Activated CD8-positive, alpha-beta memory T cell treated with anti-CD3 and anti-CD28 coated beads for 1 hour (primary cell): ENCODE data around the gene TMEM179B.

ENCODE experiments used
- DNase-seq, 2 donors: peaks; one replicate each; pipeline ENCODE4 v3.0.0-alpha.2; 2020; ENCODE audit warnings: low read depth in 1 of 2; ENCODE audit errors: extremely low read depth in 1 of 2

Gene TMEM179B

GRCh38 chr11:62831520-62832335 is 44.5 kb downstream of the TMEM179B start, which contains the start of gene STX5:
Gene STX5 (minus strand): TSS chr11:62832051. CDS start chr11:62831243, 808 bp downstream.
- peak; percentile 97 to 99 for DNase-seq

- DNase-seq: no peak
These were observed 45.4 kb downstream of the TMEM179B start, which contains the start of gene TEX54 for GRCh38 chr11:62832336-62833234. Gene TEX54 (minus strand): TSS chr11:62832841.

- DNase-seq: no peak
These were observed 48.1 kb downstream of the TMEM179B start for GRCh38 chr11:62835336-62835735.

GRCh38 chr11:62839050-62839945 is 52.1 kb downstream of the TMEM179B start, which contains the start of gene WDR74:
Gene WDR74 (minus strand): TSS chr11:62839590. CDS start chr11:62839570, 20 bp downstream.
- DNase-seq: peak; percentile 78 to 85
